ENCODE measurements around the gene ACACA.

DNA sequence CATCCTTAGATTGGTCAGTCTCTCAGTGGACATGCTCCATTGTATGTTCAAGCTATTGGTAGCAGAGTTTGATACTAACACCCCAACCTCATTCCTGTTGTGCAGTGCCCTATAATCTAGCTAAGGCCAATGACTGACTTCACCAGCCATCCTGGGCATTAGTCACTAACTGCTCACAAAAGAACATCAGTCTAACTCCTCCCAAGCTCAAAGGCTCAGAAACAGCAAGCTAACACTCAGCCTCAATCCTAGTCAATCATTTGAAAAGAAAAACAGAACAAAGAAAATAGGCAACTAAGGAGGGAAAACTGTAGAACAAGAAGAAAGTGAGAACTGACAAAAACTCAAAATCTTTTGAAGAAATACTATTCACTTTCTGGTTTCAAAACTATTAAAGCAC lies 229.9 kb downstream of the ACACA start:
- TF ChIP-seq, protein P1, sequence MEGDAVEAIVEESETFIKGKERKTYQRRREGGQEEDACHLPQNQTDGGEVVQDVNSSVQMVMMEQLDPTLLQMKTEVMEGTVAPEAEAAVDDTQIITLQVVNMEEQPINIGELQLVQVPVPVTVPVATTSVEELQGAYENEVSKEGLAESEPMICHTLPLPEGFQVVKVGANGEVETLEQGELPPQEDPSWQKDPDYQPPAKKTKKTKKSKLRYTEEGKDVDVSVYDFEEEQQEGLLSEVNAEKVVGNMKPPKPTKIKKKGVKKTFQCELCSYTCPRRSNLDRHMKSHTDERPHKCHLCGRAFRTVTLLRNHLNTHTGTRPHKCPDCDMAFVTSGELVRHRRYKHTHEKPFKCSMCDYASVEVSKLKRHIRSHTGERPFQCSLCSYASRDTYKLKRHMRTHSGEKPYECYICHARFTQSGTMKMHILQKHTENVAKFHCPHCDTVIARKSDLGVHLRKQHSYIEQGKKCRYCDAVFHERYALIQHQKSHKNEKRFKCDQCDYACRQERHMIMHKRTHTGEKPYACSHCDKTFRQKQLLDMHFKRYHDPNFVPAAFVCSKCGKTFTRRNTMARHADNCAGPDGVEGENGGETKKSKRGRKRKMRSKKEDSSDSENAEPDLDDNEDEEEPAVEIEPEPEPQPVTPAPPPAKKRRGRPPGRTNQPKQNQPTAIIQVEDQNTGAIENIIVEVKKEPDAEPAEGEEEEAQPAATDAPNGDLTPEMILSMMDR (IDR thresholded peaks at IDR 0.05; ENCODE audit: low read length): no peak
- TF ChIP-seq EZH2phosphoT487 (IDR thresholded peaks at IDR 0.05; ENCODE audit: low read length): no peak

Measured in MM.1S (cell line).